ENCODE measurements around the gene XRN2.

Gene XRN2

GRCh38 chr20:21325296-21325695 is 22.2 kb downstream of the XRN2 start:
- Histone ChIP-seq H3K79me2 (peaks cover 39% of the 10 kb centered on the region), H3K4me3 (ENCODE audit: low read depth, low read length) (no peak overlapping the region), H3K9me3 (ENCODE audit: control insufficient read depth, low read length) (no peaks in the 10 kb centered on the region), H3K4me2 (ENCODE audit: low read length) (no peak overlapping the region), H3K9ac (no peak overlapping the region), H3K27ac (no peak overlapping the region), H3K4me1 (peaks cover 13% of the 10 kb centered on the region), H3K36me3 (ENCODE audit: control insufficient read depth, insufficient read depth, low read length) (no peaks in the 10 kb centered on the region), H2AFZ (no peak overlapping the region), H3K27me3 (ENCODE audit: control insufficient read depth, insufficient read depth, low read length) (no peaks in the 10 kb centered on the region)
- no peak for TF ChIP-seq CTCF (IDR thresholded peaks at IDR 0.05)

GRCh38 chr20:21326700-21327099 is 23.6 kb downstream of the XRN2 start:
- Histone ChIP-seq H3K27ac (no peak overlapping the region), H3K4me3 (ENCODE audit: low read depth, low read length) (no peak overlapping the region), H3K9ac (no peak overlapping the region), H2AFZ (no peak overlapping the region), H3K4me1 (peaks cover 13% of the 10 kb centered on the region), H3K27me3 (ENCODE audit: control insufficient read depth, insufficient read depth, low read length) (no peaks in the 10 kb centered on the region), H3K79me2 (peaks cover 28% of the 10 kb centered on the region), H3K36me3 (ENCODE audit: control insufficient read depth, insufficient read depth, low read length) (no peaks in the 10 kb centered on the region), H3K9me3 (ENCODE audit: control insufficient read depth, low read length) (no peaks in the 10 kb centered on the region), H3K4me2 (ENCODE audit: low read length) (no peak overlapping the region)
- no peak for TF ChIP-seq CTCF (IDR thresholded peaks at IDR 0.05)

GRCh38 chr20:21336455-21337151 is 33.5 kb downstream of the XRN2 start:
- no peaks in the 10 kb centered on the region for H3K27me3 ChIP-seq (ENCODE audit: control insufficient read depth, insufficient read depth, low read length)
- H3K4me1 ChIP-seq, result no peaks in the 10 kb centered on the region
- H3K9ac ChIP-seq, result no peak overlapping the region
- no peaks in the 10 kb centered on the region for H3K36me3 ChIP-seq (ENCODE audit: control insufficient read depth, insufficient read depth, low read length)
- no peak for TF ChIP-seq CTCF (IDR thresholded peaks at IDR 0.05)
- no peak overlapping the region for H2AFZ ChIP-seq
- H3K4me2 ChIP-seq (ENCODE audit: low read length), result no peak overlapping the region
- no peak overlapping the region for H3K27ac ChIP-seq
- no peak overlapping the region for H3K4me3 ChIP-seq (ENCODE audit: low read depth, low read length)
- no peaks in the 10 kb centered on the region for H3K9me3 ChIP-seq (ENCODE audit: control insufficient read depth, low read length)
- H3K79me2 ChIP-seq, result no peaks in the 10 kb centered on the region

- H3K36me3 ChIP-seq (ENCODE audit: control insufficient read depth, insufficient read depth, low read length), result no peaks in the 10 kb centered on the region
These were observed 35.2 kb downstream of the XRN2 start for GRCh38 chr20:21338291-21338690.

More at GRCh38 chr20:21338291-21338690, 35.2 kb downstream of the XRN2 start:
- no peaks in the 10 kb centered on the region for H3K4me1 ChIP-seq
- no peaks in the 10 kb centered on the region for H3K79me2 ChIP-seq
- no peak overlapping the region for H3K27ac ChIP-seq
- no peak overlapping the region for H2AFZ ChIP-seq
- no peak for TF ChIP-seq CTCF (IDR thresholded peaks at IDR 0.05)
- no peak overlapping the region for H3K4me2 ChIP-seq (ENCODE audit: low read length)
- H3K4me3 ChIP-seq (ENCODE audit: low read depth, low read length), result no peak overlapping the region
- H3K9ac ChIP-seq, result no peak overlapping the region
- H3K9me3 ChIP-seq (ENCODE audit: control insufficient read depth, low read length), result no peaks in the 10 kb centered on the region
- no peaks in the 10 kb centered on the region for H3K27me3 ChIP-seq (ENCODE audit: control insufficient read depth, insufficient read depth, low read length)
